Naive thymus-derived CD8-positive, alpha-beta T cell (primary cell): ENCODE data around the gene TTC23L. TPM values are rescaled to one million over a fixed set of nuclear protein-coding genes. Genes with fewer than 3 reads are reported as not detected.

Experiments used
- ATAC-seq, 2 donors: fragments of 150-1000 bp; cut with Tn5 transposase in 1 of 2; sonication (Bioruptor Pico), chemical (Tn5 transposase) in 1 of 2; 1 replicate in 1 of 2; 2 replicates in 1 of 2; pipeline ENCODE4 v1.10.0; 2021; ENCODE audit warnings: mild to moderate bottlenecking in 2 of 2, moderate library complexity in 2 of 2
- POLR2A ChIA-PET: fragments of 350-600 bp; sonication (Branson Sonifier 250); formaldehyde crosslinking; loops from one replicate; lab custom pipeline; 2021; ENCODE audit warnings: antibody characterized with exemption; lab: Charles Lee
- DNase-seq, 10 donors: peaks; one replicate each; pipeline versions ENCODE4 v3.0.0 to v3.0.0-alpha.2; 2020 to 2022
- H3K27ac Mint-ChIP-seq, 10 donors: one replicate each; pipeline ENCODE4 v1.8.0; 2020 to 2022; ENCODE audit warnings: mild to moderate bottlenecking in 10 of 10, mixed read lengths in 10 of 10, moderate library complexity in 4 of 10, inconsistent platforms in 1 of 10
- H3K27me3 Mint-ChIP-seq, 5 donors: one replicate each; pipeline ENCODE4 v1.8.0; 2021 to 2022; ENCODE audit warnings: mixed read lengths in 5 of 5
- H3K36me3 Mint-ChIP-seq, 3 donors: one replicate each; pipeline ENCODE4 v1.8.0; 2020 to 2022; ENCODE audit warnings: mixed read lengths in 3 of 3, mild to moderate bottlenecking in 2 of 3, inconsistent platforms in 1 of 3
- H3K4me1 Mint-ChIP-seq, 4 donors: one replicate each; pipeline ENCODE4 v1.8.0; 2021 to 2022; ENCODE audit warnings: mixed read lengths in 4 of 4
- H3K4me3 Mint-ChIP-seq, 10 donors: one replicate each; pipeline ENCODE4 v1.8.0; 2020 to 2022; ENCODE audit warnings: mild to moderate bottlenecking in 10 of 10, mixed read lengths in 10 of 10, moderate library complexity in 6 of 10, inconsistent platforms in 1 of 10
- H3K9me3 Mint-ChIP-seq, 9 donors: one replicate each; pipeline ENCODE4 v1.8.0; 2020 to 2022; ENCODE audit warnings: mixed read lengths in 9 of 9, mild to moderate bottlenecking in 3 of 9, inconsistent platforms in 1 of 9, moderate library complexity in 1 of 9
- polyA plus RNA-seq, 3 donors: library from polyadenylated mRNA; unstranded; fragments of 300-500 nt; fragmentation: Illumina TruSeq; gene quantifications; one replicate each; pipeline ENCODE4 v1.2.3, GENCODE V29; 2021
- total RNA-seq, 8 experiments: library from RNA in 2 of 8; stranded (reverse) in 2 of 8; gene quantifications; one replicate each; pipeline ENCODE4 v1.2.3 and lab custom pipeline; 2021 to 2026

TTC23L gene
- under 1 TPM; 0.69 to 0.94 TPM for total RNA-seq
- polyA plus RNA-seq = not detected
- 0.06 to 2.0 (median 0.62) reads per million in 6 experiments for total RNA-seq (lab: John Stamatoyannopoulos, UW)

GRCh38 chr5:34838785-34839714, at the start of gene TTC23L:
Gene TTC23L (plus strand): TSS chr5:34839164. CDS start chr5:34840672, 1,508 bp downstream.
- POLR2A ChIA-PET = interaction anchor here (0.7 to 1.8 kb wide), 4 partner anchors 11 to 91 kb away, joined by 3 to 21 read pairs (median 10); partner anchors contain the start of genes BRIX1, DNAJC21 and RAD1
- Mint-ChIP-seq H3K4me1 (peaks cover 3 to 19% (median 16%) of the 10 kb centered on the region in 4 donors), H3K36me3 (no peaks in the 10 kb centered on the region), H3K27me3 (peaks cover 0 to 5% (median 3%) of the 10 kb centered on the region in 5 donors), H3K9me3 (peaks cover 0 to 3% (median 0%) of the 10 kb centered on the region in 9 donors), H3K4me3 (peak within 1 kb of the TSS; percentile 87 to 98 (median 95)), H3K27ac (peak within 1 kb of the TSS; percentile 91 to 99 (median 97))
- ATAC-seq (peak; percentile 90 to 94), DNase-seq (peak; percentile 79 to 97 (median 89))

GRCh38 chr5:34789639-34790038, 49.3 kb upstream of the TTC23L start:
- POLR2A ChIA-PET = no interaction called here
- Mint-ChIP-seq H3K9me3 (peaks cover 0 to 17% (median 8%) of the 10 kb centered on the region in 9 donors), H3K4me3 (no peak overlapping the region), H3K27ac (no peak overlapping the region), H3K4me1 (no peaks in the 10 kb centered on the region), H3K27me3 (peaks cover 4 to 42% (median 18%) of the 10 kb centered on the region in 5 donors), H3K36me3 (peaks cover 0 to 6% (median 0%) of the 10 kb centered on the region in 3 donors)
- no peak for ATAC-seq
- no peak for DNase-seq

DNA sequence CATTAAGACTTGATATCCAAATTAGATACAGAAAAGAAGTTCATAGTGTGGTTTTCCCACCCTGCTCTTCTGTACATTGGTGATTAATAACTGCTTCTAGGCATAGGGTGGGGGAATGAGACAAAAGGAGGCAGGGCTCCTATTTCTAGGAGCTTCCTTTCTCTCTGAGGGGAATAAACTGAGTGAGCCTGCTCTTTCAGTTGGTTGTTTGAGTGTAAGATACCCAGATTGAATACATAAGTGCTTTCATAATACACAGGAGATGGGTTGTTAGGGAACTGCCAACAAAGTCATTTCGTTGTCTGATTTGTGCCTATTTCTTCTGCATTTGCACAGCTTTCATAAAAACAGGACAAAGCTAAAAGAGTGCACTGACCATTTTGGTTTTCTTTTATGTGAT, 48.9 kb upstream of the TTC23L start:
- Mint-ChIP-seq H3K4me1 (no peaks in the 10 kb centered on the region), H3K4me3 (no peak overlapping the region), H3K27ac (no peak overlapping the region), H3K36me3 (peaks cover 0 to 6% (median 0%) of the 10 kb centered on the region in 3 donors), H3K27me3 (peaks cover 4 to 42% (median 18%) of the 10 kb centered on the region in 5 donors), H3K9me3 (peaks cover 0 to 17% (median 8%) of the 10 kb centered on the region in 9 donors)
- no peak for ATAC-seq
- POLR2A ChIA-PET = no interaction called here
- DNase-seq = no peak

GRCh38 chr5:34791761-34792244, 47.2 kb upstream of the TTC23L start:
- Mint-ChIP-seq H3K4me3 (no peak overlapping the region), H3K4me1 (no peaks in the 10 kb centered on the region), H3K9me3 (peaks cover 0 to 10% (median 5%) of the 10 kb centered on the region in 9 donors), H3K27me3 (peaks cover 4 to 28% (median 16%) of the 10 kb centered on the region in 5 donors), H3K27ac (no peak overlapping the region), H3K36me3 (peaks cover 0 to 6% (median 0%) of the 10 kb centered on the region in 3 donors)
- POLR2A ChIA-PET = no interaction called here
- ATAC-seq (no peak), DNase-seq (no peak)

GRCh38 chr5:34802834-34803563, 36.0 kb upstream of the TTC23L start:
- Mint-ChIP-seq H3K27ac (no peak overlapping the region), H3K27me3 (peaks cover 0 to 12% (median 0%) of the 10 kb centered on the region in 5 donors), H3K9me3 (no peaks in the 10 kb centered on the region), H3K4me1 (peaks cover 0 to 2% (median 0%) of the 10 kb centered on the region in 4 donors), H3K4me3 (no peak overlapping the region), H3K36me3 (no peaks in the 10 kb centered on the region)
- ATAC-seq (no peak), DNase-seq (no peak)
- POLR2A ChIA-PET = no interaction called here

GRCh38 chr5:34803974-34804732, 34.8 kb upstream of the TTC23L start:
- no peak for DNase-seq
- no peaks in the 10 kb centered on the region for H3K9me3 Mint-ChIP-seq
- peaks cover 0 to 10% (median 0%) of the 10 kb centered on the region in 5 donors for H3K27me3 Mint-ChIP-seq
- no peak overlapping the region for H3K27ac Mint-ChIP-seq
- H3K36me3 Mint-ChIP-seq = no peaks in the 10 kb centered on the region
- peaks cover 0 to 2% (median 0%) of the 10 kb centered on the region in 4 donors for H3K4me1 Mint-ChIP-seq
- POLR2A ChIA-PET = no interaction called here
- ATAC-seq = no peak
- H3K4me3 Mint-ChIP-seq = no peak overlapping the region

- Mint-ChIP-seq H3K9me3 (no peaks in the 10 kb centered on the region), H3K4me3 (no peak overlapping the region), H3K27me3 (peaks cover 0 to 10% (median 0%) of the 10 kb centered on the region in 5 donors), H3K27ac (no peak overlapping the region), H3K4me1 (peaks cover 0 to 2% (median 0%) of the 10 kb centered on the region in 4 donors), H3K36me3 (no peaks in the 10 kb centered on the region)
- ATAC-seq = no peak
- POLR2A ChIA-PET = no interaction called here
- no peak for DNase-seq
These were observed 34.1 kb upstream of the TTC23L start for GRCh38 chr5:34804913-34805312.

DNA sequence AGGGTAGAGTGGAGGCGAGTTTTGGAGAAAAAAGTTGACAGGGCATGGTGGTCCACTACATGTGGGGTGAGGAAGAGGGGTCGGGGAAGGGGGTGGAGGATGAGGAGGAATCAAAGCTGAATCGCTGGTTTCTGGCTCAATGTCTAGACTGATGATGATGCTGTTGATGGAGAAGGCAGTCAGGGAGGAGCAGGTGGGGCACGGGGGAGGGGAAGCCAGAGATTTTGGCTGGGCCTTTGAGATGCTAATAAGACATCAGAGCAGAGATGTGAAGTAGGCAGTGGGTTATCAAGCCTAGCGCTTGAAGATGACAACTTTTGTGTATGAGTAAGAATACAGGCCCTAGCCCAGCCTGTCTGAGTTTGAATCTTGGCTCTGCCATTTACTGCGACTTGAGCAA, 32.4 kb upstream of the TTC23L start:
- peaks cover 0 to 2% (median 0%) of the 10 kb centered on the region in 4 donors for H3K4me1 Mint-ChIP-seq
- H3K27ac Mint-ChIP-seq = no peak overlapping the region
- no peaks in the 10 kb centered on the region for H3K9me3 Mint-ChIP-seq
- H3K36me3 Mint-ChIP-seq = no peaks in the 10 kb centered on the region
- POLR2A ChIA-PET = no interaction called here
- H3K4me3 Mint-ChIP-seq = no peak overlapping the region
- no peak for ATAC-seq
- no peak for DNase-seq
- H3K27me3 Mint-ChIP-seq = peaks cover 0 to 13% (median 0%) of the 10 kb centered on the region in 5 donors

- Mint-ChIP-seq H3K36me3 (no peaks in the 10 kb centered on the region), H3K9me3 (no peaks in the 10 kb centered on the region), H3K27ac (no peak overlapping the region), H3K4me1 (peaks cover 0 to 2% (median 0%) of the 10 kb centered on the region in 4 donors), H3K4me3 (no peak overlapping the region), H3K27me3 (peaks cover 0 to 5% (median 2%) of the 10 kb centered on the region in 5 donors)
- no peak for DNase-seq
- no peak for ATAC-seq
- POLR2A ChIA-PET = no interaction called here
These were observed 27.3 kb upstream of the TTC23L start for GRCh38 chr5:34811706-34812105.

- Mint-ChIP-seq H3K36me3 (no peaks in the 10 kb centered on the region), H3K4me3 (no peak overlapping the region), H3K27me3 (peaks cover 0 to 5% (median 2%) of the 10 kb centered on the region in 5 donors), H3K4me1 (no peaks in the 10 kb centered on the region), H3K9me3 (no peaks in the 10 kb centered on the region), H3K27ac (no peak overlapping the region)
- POLR2A ChIA-PET = no interaction called here
- DNase-seq (no peak), ATAC-seq (no peak)
These were observed 25.5 kb upstream of the TTC23L start for GRCh38 chr5:34813509-34813908.

GRCh38 chr5:34817558-34818351, 21.2 kb upstream of the TTC23L start:
- no peaks in the 10 kb centered on the region for H3K9me3 Mint-ChIP-seq
- no peak overlapping the region for H3K4me3 Mint-ChIP-seq
- no peak for DNase-seq
- POLR2A ChIA-PET = no interaction called here
- H3K36me3 Mint-ChIP-seq = no peaks in the 10 kb centered on the region
- peaks cover 0 to 2% (median under 1%) of the 10 kb centered on the region in 5 donors for H3K27me3 Mint-ChIP-seq
- no peaks in the 10 kb centered on the region for H3K4me1 Mint-ChIP-seq
- H3K27ac Mint-ChIP-seq = no peak overlapping the region
- ATAC-seq = no peak
